Activated CD8-positive, alpha-beta memory T cell treated with anti-CD3 and anti-CD28 coated beads for 4 hours (primary cell): Measurements from ENCODE around the gene ST6GALNAC4.

Experiments used
- DNase-seq, 2 donors: peaks; one replicate each; pipeline ENCODE4 v3.0.0-alpha.2; 2020; ENCODE audit warnings: low read depth in 2 of 2

Gene ST6GALNAC4

GRCh38 chr9:127946728-127947127 is 29.9 kb upstream of the ST6GALNAC4 start:
- DNase-seq = no peak

DNA sequence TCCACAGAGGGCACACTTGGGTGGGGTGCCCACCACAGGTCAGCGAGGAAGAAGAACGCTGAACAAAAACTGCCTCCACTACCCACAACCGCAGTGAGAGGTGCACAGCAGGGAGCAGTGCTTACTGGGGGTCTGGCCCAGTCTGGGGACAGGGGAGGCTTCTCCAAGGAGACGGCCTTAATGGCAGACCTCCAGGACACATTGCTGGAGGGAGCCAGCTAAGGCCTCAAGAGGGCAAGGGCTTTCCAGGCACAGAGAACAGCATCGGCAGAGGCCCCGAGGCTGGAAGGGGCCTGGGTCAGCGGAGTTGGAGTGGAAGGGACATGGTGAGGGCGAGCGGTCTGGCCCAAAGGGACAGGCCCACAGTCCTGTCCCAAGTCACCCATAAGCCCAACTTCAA is 29.1 kb upstream of the ST6GALNAC4 start:
- no peak for DNase-seq

DNA sequence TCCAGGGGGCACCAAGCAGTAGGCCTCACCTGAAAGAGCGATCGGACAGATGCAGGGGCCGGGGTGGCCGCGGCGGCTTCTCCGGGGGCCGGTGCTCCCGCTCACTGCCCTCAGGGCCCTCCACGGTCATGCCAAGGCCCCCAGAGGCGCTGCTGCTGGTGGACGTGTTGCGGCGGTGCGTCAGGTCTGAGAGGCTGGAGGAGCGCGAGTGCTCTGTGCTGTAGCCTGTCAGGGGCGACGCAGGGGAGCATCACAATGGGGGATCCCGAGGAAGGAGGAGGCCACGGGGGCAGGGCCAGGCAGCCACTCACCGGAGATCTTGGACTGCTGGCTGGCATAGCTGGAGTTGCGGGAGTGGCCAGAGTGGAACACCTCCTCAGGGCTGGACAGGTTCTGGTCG is 28.5 kb upstream of the ST6GALNAC4 start:
- DNase-seq = no peak

- DNase-seq = no peak
These were observed 27.9 kb upstream of the ST6GALNAC4 start for GRCh38 chr9:127944586-127945218.

GRCh38 chr9:127943731-127944144 is 26.9 kb upstream of the ST6GALNAC4 start:
- peak; percentile 58 to 59 for DNase-seq

- no peak for DNase-seq
These were observed 26.3 kb upstream of the ST6GALNAC4 start for GRCh38 chr9:127943011-127943662.

GRCh38 chr9:127942216-127943010 is 25.6 kb upstream of the ST6GALNAC4 start:
- DNase-seq = no peak

GRCh38 chr9:127941961-127942215 is 25.0 kb upstream of the ST6GALNAC4 start:
- DNase-seq = no peak

- DNase-seq = no peak
These were observed 24.5 kb upstream of the ST6GALNAC4 start for GRCh38 chr9:127941062-127941960.

- no peak for DNase-seq
These were observed 23.8 kb upstream of the ST6GALNAC4 start for GRCh38 chr9:127940593-127940992.

GRCh38 chr9:127938298-127938690 is 21.5 kb upstream of the ST6GALNAC4 start:
- no peak for DNase-seq

- peak; percentile 74 to 78 for DNase-seq
These were observed 20.8 kb upstream of the ST6GALNAC4 start, which contains the start of gene DPM2 for GRCh38 chr9:127937388-127938297. Gene DPM2 (minus strand): TSS chr9:127937854. CDS start chr9:127937820, 34 bp downstream.

GRCh38 chr9:127937056-127937387 is 20.2 kb upstream of the ST6GALNAC4 start:
- no peak for DNase-seq

DNA sequence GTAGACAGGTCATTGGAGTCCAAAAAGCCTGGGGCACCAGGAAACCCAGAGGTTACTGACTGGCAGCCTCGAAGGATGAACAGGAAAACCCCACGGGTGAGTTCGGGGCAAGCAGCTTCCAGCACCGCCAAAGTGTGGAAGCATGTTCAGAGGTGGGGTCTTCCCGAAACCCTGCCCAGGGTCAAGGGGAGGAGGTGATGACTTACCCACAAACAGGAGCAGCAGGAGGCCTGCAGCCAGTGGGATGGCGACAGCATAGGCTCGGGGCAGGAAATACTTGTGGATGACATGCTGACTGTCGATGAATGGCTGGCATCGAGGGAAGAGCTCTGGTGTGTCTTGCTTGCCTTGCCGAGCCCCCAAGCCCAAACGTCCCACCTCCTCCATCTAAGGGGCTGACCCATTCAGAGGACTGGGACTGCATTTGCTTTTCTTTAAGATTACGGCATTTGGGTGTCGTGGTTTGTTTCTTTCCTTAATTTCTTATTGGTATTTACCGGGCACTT is 19.6 kb upstream of the ST6GALNAC4 start:
- no peak for DNase-seq

- DNase-seq = no peak
These were observed 19.0 kb upstream of the ST6GALNAC4 start for GRCh38 chr9:127935765-127936221.

DNA sequence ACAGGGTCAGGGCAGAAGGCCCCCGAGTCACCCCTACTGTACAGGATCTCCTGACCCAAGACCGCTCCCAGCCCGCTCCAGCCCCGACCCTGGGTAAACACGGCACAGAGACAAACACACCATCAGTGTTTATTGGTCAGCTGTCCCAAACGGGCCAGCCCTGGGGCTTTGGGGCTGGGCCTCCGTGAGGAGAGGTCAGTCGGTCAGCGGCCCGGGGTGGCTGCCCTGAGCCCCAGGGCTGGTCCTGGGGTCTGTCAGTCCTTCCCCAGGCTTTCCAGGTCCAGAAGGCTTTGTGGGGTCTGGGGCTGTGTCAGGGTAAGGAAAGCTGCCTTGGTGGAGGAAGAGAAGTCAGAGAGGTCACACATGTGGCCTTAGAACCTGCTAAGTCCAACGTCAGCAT is 18.1 kb upstream of the ST6GALNAC4 start:
- no peak for DNase-seq

- no peak for DNase-seq
These were observed 17.4 kb upstream of the ST6GALNAC4 start for GRCh38 chr9:127934248-127934647.

GRCh38 chr9:127931092-127931881 is 14.4 kb upstream of the ST6GALNAC4 start:
- no peak for DNase-seq

DNA sequence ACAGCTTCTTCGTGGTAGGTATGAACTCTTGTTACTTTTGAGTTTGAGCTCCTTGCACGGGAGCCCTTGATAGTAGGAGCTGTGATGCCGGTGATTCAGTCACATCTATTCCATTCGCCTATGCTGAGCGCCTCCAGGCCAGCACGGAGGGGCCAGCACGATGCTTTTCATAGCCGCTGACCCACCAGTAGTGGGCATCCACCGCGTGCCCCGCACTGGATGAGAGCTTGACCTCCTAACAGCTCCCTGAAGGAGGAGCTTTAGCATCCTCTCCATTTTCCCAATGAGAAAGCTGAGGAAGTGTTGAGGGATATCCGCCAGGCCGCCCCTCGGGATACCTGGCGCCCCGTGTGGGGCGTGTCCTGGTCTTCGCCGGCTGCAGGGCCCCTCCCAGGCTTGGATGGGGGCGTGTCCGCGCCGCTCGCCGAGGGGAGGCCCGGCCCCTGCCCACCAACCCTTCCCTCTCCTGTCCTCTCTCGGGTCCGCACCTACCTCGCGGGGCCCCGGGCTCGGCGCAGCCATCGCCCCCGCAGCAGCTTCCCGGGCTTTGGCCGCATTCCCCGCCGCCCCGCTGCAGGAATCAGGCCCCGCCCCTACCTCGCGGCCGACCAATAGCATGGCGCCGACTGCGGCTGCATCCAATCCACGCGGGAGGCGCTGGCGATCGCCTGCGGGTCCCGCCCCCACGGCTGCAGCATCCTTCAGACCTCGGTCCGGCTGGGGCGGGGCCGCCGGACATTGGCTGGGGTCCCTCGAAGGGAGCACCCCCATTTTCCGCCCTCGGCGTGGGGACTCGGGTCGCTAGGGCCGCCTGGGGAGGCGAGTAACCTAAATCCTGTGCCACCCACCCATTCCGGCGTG is 13.6 kb upstream of the ST6GALNAC4 start, which contains the start of gene PIP5KL1:
Gene PIP5KL1 (minus strand): TSS at position 547 of the 861 bp plus-strand sequence. CDS start 25 bp downstream, at position 522.
- no peak for DNase-seq
